NCI-H1930 (cell line): Measurements from ENCODE around the gene HDAC4.

Experiments
- DNase-seq, 2 experiments: peaks; one replicate each; lab custom pipeline; 2025; lab: John Stamatoyannopoulos, UW

The HDAC4 gene

DNA sequence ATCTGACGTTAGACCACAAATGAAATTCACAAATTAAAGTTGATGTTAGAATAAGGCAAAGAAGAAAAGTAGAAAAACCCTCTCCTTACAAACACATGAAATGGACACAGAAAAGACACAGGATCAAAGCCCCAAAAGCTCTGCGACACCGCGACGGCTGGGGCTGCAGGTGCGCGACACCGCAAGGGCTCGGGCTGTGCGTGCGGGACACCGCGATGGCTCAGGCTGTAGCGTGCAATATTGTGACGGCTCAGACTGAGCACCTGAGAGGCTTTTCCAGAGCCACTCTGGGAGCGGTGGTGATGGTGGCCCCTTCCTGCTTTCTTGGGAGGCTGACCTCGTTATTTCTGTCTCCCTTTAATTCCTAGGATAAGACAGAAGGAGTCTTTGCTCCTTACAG is 296.0 kb downstream of the HDAC4 start:
- DNase-seq, result no peak

DNA sequence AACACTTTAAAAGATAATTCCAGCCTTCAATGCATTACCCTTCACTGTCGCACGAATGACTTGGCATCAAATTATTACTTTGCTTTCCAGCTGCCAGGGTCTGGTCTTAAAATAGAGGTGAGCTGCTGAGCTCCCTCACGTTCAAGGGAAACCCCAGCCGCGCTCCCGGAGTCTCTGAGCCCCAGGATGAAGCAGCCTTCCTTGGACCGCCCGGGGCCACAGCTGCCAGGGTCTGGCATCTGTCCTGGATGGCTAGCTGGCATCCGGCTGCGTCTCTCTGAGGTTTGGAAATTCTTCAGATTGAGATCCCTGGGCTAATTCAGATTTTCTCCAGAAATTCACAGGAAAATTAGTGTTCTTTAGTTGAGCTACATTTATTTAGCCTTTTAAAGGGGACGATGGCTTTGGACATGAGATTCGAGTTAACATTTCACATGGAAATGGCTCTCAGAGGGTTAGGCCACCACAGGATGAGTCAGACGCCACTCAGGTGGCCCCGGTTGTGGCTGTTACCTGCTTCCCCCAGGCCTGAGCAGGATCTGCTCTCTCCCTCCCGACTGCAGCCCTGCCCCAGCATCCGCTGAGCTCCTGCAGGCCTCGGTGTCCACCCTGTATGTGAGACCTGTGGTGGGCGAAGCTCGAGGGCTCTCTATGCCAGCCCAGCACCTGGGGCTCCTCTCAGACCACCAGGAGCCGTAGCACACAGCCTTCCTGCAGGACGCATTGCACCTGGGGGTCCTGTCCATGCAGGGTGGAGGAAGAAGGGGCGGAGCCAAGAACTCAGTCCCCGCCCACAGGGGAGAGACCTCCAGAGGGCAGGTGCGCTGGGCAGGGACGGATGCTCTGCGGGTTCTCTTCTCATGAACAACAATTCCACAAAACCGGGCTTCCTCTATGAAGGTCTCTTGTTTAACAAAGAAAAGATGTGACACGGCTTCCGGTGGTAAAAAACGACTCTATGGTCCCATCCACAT is 297.4 kb downstream of the HDAC4 start:
- no peak for DNase-seq

DNA sequence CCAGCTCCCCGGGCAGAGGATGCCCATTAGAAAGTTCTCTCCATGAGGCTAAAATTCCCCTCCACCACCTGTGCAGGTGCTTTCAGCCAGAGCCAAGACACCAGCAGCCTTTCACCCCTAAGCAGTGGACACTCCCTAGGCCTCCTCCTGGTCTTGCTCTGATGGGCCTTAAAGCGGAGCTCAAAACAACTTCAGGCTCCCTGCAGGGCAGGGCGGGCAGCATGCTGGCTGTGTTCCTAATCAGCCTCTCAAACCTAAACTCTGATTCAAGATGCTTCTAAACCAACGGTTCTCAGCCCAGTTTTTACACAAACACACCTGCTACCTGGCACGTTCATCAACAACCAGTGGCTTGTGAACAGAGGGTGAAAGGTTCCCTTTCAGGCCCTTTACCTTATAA is 298.6 kb downstream of the HDAC4 start:
- DNase-seq, result no peak

DNA sequence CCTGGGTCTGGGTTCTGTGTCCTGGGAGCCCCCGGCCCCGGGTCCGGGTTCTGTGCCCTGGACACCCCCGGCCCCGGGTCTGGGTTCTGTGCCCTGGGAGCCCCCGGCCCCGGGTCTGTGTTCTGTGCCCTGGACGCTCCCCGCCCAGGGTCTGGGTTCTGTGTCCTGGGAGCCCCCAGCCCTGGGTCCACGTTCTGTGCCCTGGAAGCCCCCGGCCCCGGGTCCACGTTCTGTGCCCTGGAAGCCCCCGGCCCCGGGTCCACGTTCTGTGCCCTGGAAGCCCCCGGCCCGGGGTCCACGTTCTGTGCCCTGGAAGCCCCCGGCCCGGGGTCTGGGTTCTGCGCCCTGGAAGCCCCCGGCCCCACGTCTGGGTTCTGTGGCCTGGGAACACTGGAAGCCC is 299.0 kb downstream of the HDAC4 start:
- DNase-seq, result no peak

DNA sequence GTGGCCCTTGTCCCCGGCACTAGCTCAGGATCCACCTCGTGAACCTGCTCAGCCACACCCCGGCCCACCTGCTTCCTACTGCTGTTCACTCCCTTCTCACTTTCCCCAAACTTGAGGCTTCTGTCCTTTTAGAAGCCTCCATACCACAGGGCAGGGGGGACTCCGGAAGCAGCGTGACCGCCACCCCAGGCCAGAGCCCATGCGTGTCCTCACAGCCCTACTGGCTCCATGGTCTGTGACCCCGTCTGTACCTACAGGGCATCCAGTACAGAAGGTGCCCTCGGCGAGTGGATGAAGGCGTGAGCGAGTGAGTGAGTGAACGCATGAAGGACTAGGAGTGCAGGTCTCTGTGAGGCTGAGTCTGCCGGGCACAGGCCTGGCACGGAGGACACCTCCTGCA is 299.7 kb downstream of the HDAC4 start:
- DNase-seq, result no peak

DNA sequence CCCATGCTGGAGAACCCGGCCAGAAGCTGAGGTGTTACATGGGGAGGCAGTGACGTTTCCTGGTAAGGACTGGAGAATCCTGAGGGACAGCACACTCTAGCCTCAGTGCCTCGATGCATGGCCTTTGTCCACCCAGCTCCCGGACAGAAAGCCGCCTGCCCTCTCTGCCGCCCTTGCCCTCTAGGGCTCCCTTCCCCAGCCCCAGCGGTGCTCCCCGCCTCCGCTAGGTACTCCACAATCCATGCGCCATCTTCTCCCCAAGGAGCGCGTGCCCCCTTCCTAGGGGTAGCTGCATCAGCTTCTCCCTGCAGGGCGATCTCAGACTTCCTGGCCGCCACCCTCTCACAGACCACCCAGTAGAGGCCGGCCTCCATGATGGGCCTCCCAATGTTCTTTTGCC is 301.3 kb downstream of the HDAC4 start:
- no peak for DNase-seq

DNA sequence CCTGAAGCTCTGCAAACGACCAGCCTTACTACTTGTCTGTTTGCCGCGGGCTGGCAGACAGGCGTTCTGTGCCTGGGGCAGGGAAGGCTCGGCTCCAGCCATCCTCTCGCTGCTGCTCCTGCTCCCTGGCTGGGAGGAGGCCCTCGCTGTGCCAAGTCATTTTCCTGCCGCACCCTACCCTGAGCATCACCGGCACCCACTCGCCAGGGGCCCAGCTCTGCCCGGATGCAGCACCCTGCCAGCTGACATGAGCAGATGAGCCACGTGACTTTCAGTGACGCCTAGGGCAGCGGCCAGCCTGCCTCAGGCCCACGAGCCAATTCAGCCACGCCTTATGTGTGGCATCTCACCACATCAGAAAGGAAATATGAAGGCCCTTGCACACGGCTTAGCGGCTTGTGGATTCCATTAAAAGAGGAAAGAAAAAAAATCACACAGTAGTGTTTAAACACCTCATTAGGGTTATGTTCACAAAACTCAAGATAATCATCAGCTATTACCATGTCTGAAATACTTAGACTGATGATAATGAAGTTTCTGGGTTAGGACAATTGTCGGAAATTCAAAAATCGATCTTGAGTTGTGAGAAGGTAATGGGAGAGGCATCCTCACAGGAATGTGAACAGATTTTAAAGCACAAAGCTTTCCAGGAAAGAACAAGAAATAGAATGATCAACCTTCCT is 302.4 kb downstream of the HDAC4 start:
- DNase-seq, result no peak

DNA sequence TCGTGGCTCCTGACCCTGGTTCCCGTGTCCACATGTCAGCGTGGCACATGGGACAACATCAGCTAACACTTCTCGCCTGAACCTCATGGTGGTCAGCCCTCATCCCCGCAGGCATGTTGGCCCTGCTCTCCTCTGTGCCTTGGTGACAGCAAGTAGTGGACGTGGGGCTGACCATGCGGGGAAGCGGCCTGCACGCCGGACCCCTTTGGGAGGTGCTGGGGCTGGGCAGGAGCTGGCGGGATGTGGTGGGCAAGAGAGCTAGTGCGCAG is 303.5 kb downstream of the HDAC4 start:
- DNase-seq, result no peak

DNA sequence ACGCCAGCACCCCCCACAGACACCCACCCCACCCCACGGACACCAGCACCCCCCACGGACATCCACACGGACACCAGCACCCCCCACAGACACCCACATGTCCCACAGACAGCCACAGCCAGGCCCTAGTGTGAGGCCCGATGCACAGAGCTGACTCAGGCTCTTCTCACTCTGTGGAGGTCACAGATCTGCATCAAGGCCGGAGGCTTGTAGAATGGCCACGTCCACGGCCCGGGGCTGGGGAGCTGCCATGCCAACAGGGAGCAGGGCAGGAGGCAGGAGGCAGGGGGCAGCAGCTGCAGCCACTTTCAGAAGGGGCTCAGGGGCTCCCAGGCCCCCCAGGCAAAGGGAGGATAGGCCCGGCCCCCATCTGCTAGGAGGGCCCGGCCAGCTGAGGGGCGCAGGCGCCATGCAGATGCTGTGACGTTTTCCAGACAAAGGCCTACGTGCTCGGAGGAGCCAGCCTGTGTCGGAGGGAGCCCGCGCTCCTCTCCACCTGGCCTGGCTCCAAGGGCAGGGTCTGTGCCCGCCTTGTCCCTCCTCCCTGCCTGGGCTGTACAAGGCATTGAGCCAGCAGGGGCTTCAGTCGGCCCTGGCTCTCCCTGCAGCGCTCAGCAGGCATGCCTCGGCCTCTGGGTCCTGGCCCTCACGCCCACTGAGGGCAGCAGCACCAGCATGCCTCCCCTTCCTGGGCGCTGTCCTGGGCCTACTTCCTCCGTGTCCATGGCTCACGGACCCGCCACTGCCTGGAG is 304.0 kb downstream of the HDAC4 start:
- no peak for DNase-seq

DNA sequence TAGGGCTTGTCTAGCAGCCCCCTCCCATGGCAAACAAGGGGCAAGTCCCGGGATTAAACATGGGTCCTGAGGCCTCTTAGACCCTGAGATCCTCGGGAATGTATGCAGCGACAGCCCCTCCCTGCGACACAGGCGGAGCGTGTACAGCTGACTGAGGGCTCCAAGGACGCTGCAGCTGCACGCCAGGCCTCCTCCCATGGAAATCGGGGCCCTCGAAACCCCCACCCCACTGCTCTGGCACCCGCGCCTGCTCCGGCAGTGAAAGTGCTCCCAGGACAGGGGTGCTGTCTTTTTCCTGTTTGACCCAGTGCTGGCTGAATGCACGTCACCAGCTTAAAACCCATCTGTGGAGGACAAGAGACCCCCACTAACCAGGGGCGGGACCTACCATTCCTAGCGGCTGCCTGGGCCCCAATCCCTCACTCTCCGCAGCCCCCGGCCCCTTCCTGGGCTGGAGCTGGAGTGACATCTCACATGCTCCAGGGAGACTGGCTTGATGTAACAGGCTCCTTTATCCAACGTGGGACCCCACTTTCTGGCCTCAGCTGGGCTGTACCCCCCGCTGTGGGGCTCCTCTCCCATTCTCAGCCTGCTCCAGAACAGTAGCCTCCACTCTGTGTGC is 305.2 kb downstream of the HDAC4 start:
- no peak for DNase-seq

DNA sequence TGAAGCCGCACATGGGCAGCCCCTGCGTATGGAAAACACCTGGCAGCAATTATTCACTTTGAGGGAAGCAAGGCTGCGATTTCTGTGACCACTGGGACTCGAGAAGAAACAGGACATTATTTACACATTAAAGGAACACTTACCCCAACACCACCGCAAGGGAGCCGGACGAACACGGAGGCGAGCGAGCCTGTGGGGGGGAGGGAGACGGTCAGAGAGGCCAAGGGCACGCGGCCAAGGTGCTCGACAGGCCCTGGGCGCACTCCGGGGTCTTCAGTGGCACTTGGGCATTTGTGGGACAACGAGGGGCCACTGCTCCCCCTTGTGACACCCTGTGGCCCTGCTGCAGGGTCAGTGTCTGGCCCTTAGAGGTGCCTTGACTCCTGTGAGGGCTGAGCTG is 306.0 kb downstream of the HDAC4 start:
- DNase-seq, result no peak

DNA sequence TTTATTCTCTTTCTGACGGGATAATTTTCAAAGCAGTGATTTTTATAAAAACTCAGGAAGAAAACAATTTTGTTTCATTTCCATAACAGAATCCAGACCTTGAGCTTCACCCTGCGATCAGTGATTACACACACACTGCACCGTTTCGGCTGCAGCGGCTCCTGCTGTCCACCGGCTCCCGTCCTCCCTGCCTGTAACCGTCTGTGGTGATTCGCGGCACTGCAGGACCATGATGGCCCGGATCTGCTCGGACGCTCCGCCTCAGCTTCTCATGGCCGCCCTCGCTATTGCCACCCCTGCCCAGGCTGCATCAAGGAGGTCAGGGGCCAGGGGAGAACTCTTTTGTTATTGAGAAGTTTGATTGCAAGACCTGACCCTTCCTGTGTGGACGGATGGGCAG is 306.9 kb downstream of the HDAC4 start:
- no peak for DNase-seq

DNA sequence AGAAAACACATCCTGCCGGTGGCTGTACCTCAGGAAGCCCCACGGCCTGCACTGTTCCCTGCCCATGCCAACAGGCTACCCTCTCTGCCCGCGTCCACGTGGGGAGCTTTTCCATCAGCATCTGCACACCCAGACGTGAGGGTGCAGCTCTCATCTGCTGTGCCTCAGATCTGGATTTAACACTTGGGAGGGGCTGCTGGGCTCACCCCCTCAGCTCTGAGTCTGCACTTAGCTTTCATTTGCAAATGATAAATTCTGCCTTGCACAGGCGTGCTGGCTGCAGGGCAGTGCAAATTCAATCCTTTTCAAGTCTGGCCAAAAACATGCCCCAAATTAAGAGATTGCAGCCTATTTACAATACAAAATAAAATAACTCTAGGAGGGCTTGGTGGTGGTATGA is 307.3 kb downstream of the HDAC4 start:
- DNase-seq, result no peak

DNA sequence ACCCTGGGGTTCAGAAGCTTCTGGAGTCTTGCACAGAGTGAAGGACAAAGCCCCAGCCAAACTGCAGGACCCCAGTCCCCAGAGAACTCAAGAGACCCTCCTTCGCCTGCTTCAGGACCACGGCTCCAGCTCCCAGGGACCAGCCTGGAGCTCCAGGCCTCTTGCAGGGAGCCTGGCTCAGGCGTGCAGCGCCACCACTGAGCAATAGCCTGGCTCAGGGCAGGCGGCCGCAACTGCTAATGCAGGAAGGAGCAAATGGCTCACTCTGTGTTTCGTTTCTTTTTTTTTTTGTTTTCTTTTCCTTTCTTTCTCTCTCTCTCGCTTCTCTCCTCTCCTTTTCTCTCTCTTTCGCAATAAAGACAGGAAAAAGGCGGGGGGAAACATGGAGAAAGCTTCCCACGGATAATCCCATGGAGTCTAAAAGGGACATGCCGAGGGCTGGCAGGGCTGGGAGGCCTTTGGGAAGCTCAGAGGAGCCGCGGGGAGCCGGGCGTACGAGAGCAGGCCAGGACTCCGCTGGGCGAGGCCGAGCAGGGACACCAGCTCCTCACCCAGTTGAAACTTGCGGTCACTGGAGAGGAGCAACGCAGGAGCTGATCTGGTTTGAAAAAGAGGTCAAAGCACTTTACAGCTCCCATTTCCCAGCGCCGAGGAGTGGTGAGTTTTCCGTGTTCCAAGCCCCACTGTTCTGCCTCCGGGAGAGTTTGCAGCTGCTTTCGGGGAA is 308.1 kb downstream of the HDAC4 start:
- DNase-seq, result no peak

DNA sequence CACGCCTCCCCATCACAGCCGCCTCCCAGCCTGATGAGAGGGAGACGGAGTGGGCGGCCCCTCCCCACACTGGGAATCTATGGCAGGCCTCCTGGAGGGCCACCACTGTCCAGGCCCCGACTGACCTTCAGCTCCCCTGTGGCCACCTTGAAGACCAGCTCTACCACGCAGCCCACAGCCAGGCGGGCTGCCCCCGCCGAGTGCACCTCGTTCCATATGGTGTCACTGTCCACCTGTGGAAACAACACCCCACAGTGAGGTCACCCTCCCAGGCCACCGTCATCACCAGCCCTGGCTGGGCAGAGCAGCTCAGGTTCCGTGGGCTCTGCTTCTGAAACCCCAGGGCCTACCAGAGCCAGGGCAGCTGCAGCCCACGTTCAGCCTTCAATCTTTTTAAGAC is 310.9 kb downstream of the HDAC4 start:
- DNase-seq, result no peak

DNA sequence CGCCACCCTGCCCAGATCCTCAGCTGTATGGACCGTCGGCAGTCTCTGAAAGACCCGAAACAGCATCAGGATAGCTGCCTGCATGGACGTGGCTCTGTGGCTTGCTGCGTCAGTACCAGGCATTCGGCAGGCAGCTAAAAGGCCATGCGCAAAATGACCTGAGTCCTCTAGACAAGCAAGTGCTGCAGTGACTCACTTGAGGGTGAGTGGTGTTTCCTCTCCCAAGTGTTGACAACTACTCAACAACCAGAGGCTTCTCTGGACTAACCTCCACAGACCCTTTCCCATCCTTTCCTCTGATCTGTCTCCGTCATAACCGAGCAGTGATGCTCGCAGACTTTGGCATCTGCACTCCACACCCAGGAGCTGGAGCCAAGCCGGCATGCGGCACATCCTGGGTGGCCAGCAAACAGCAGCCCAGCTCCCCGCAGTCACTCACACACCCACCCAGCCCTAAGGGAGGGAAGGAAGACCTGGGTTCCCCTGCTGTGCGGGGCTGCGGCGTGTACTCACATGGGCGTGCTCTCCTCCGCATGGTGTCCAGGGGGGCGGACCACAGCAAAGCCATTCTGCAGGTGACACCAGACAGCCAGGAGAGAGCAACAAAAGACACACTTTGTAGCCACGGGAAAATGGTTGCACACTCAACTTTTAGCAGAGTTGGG is 313.6 kb downstream of the HDAC4 start:
- DNase-seq, result no peak

DNA sequence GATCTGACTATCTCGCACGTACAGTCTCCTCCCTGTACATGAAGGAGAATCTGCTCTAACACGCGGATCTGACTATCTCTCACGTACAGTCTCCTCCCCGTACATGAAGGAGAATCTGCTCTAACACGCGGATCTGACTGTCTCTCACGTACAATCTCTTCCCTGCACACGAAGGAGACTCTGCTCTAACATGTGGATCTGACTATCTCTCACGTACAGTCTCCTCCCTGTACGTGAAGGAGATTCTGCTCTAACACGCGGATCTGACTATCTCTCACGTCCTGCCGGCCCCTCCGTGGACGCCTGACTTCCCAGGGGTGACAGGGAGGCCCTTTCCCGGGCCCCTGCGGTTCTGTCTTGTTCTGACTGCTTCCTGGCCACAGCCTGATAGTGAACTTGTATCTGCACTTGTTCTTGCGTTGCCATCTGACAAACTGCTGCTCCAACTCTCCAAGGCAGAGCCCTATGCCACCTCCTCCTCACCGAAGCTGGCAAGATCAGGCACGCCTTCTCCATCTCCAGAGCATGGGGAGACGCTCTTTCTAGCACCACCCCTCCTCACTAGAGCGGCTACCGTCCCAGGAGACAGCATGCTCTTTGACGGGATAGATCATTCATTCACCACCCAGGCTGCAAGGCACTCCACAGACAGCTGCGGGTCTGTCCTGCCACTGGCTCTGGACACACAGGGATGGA is 314.3 kb downstream of the HDAC4 start:
- DNase-seq, result no peak

DNA sequence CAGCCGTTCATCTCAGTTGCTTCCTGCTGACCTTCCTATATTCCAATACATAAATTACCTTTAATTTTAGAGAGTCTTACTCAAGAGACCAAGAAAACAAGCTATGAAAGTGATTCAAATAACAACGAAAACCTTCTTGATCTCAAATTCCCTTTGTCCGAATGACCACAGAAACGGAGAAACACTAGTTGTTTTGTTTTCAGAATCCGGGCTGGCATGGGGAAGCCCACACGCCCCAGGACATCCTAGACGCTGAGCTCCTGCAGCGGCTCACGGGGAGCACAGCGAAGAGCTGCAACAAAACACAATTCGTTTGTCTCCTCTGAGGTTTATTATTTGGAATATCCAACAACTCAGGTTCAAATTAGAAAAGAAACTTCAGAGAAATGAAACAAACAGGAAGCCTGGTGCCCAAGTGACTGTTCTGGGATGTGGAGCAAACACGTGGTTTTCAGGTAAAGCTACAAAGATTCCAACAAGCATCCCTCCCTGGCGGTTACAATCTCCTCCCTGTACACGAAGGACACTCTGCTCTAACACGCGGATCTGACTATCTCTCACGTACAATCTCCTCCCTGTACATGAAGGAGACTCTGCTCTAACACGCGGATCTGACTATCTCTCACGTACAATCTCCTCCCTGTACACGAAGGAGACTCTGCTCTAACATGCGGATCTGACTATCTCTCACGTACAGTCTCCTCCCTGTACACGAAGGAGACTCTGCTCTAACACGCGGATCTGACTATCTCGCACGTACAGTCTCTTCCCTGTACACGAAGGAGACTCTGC is 315.4 kb downstream of the HDAC4 start:
- no peak for DNase-seq

DNA sequence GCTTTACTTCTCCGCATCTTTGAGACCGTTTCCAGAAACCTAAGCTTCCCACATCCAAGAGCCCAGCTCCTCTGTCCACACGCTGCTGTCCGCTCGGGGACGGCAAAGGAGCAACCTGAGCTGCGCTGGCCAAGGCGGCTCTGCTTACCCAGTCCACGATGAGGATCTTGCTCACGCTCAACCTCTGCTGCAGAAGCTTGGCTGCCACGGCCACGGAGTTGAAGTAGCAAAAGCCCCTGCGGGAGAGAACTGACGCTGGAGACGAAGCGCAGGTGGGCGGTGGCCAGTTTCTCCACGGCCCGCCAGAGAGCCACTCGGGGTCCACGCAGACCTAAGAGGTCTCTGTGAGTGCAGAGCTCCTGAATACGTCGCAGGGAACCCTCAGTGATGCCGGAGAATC is 316.8 kb downstream of the HDAC4 start:
- DNase-seq, result no peak

DNA sequence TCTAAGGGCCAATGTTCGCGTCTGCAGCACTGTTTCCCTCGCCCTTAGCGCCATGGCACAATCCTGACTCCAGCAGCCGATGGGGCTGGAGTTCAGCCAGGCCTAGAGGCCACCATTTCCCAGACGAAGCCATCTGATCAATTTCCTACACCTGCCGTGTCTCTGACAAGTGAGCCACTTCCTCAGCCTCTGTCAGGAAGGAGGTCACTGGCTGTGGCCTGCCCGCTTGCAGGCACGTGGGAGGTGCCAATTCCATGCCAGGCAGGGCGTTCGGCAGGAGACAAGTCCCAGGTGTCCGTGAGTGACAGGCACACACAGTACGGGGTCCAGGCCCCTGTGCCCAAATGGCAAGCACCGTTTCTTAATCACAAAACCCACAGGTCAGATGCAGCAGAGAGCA is 318.4 kb downstream of the HDAC4 start:
- DNase-seq, result no peak
